GM12878 (cell line): ENCODE results near the gene MTMR10. TPM values are rescaled to one million over a fixed set of nuclear protein-coding genes. Genes with fewer than 3 reads are reported as not detected.

ENCODE experiments used
- ATAC-seq: fragments of 200-7000 bp; cut with Tn5 transposase; 3 replicates; pipeline ENCODE4 v1.9.1; 2020; ENCODE audit warnings: mild to moderate bottlenecking, moderate library complexity
- BruUV-seq: library from RNA; stranded (reverse); fragments of 400-500 nt; replicated peaks from 2 replicates; lab custom pipeline; 2021; lab: Mats Ljungman, UMichigan
- CTCF ChIA-PET: fragments of 300-600 bp; sonication (Branson Sonifier 250); formaldehyde crosslinking; extraction: SDS; loops from one replicate; lab custom pipeline; 2021; ENCODE audit warnings: inconsistent platforms; lab: Yijun Ruan, JAX
- POLR2A ChIA-PET: fragments of 350-600 bp; formaldehyde crosslinking; extraction: SDS; loops from one replicate; lab custom pipeline; 2021; ENCODE audit warnings: inconsistent platforms; lab: Charles Lee
- RAD21 ChIA-PET: fragments of 300-600 bp; sonication (Branson Sonifier 250); formaldehyde crosslinking; loops from one replicate; lab custom pipeline; 2023; ENCODE audit warnings: antibody characterized with exemption; ENCODE audit not compliant: unreplicated experiment; lab: Charles Lee
- SMC1A ChIA-PET: fragments of 300-600 bp; sonication (Branson Sonifier 250); formaldehyde crosslinking; loops from one replicate; lab custom pipeline; 2023; ENCODE audit not compliant: unreplicated experiment, uncharacterized antibody; lab: Charles Lee
- DNase-seq: peaks from one replicate; pipeline ENCODE4 v3.0.0-alpha.2; 2011; ENCODE audit warnings: low read depth, low spot score
- FAIRE-seq: peaks from 3 replicates; lab custom pipeline; 2011; peaks lifted over from hg19 to GRCh38; lab: Jason Lieb, UNC
- H2AFZ ChIP-seq: 2 replicates; pipeline ENCODE4 v1.6.0; 2011; ENCODE audit warnings: low read depth, low read length, control low read depth; ENCODE audit not compliant: control insufficient read depth
- H3K27ac ChIP-seq: 2 replicates; pipeline ENCODE4 v1.5.1; 2011; ENCODE audit warnings: control low read depth; ENCODE audit not compliant: control insufficient read depth, insufficient read depth
- H3K27me3 ChIP-seq, 2 experiments: replicated peaks in 1 of 2; 2 replicates each; pipeline versions ENCODE4 v1.6.0 to v1.6.1; 2011; ENCODE audit warnings: low read length in 1 of 2; ENCODE audit not compliant: control insufficient read depth in 2 of 2, insufficient read depth in 2 of 2
- H3K36me3 ChIP-seq, 2 experiments: 2 replicates each; pipeline ENCODE4 v1.5.1; 2011; ENCODE audit warnings: low read length in 1 of 2; ENCODE audit not compliant: control insufficient read depth in 2 of 2, insufficient read depth in 2 of 2
- H3K4me1 ChIP-seq: 2 replicates; pipeline ENCODE4 v1.6.1; 2011; ENCODE audit warnings: mild to moderate bottlenecking, low read length, moderate library complexity, mixed read lengths; ENCODE audit not compliant: control insufficient read depth, insufficient read depth
- H3K4me2 ChIP-seq: 2 replicates; pipeline ENCODE4 v1.6.0; 2011; ENCODE audit warnings: control low read depth; ENCODE audit not compliant: control insufficient read depth, insufficient read depth
- H3K4me3 ChIP-seq: fragments of 200-600 bp; sonication (generic); 2 replicates; pipeline ENCODE4 v1.5.1; 2016
- H3K79me2 ChIP-seq: 2 replicates; pipeline ENCODE4 v1.6.0; 2011; ENCODE audit warnings: low read length; ENCODE audit not compliant: control insufficient read depth, insufficient read depth
- H3K9ac ChIP-seq: 2 replicates; pipeline ENCODE4 v1.8.0; 2011; ENCODE audit warnings: low read length, control low read depth, mixed read lengths; ENCODE audit not compliant: control insufficient read depth, insufficient read depth
- H3K9me3 ChIP-seq: replicated peaks from 3 replicates; pipeline ENCODE4 v1.5.1; 2011; ENCODE audit warnings: mild to moderate bottlenecking, low read length; ENCODE audit not compliant: control insufficient read depth, insufficient read depth
- H4K20me1 ChIP-seq: 2 replicates; pipeline ENCODE4 v1.6.0; 2011; ENCODE audit not compliant: control insufficient read depth, insufficient read depth
- CEBPB ChIP-seq, 2 experiments: fragments of 150-350 bp in 1 of 2; IDR thresholded peaks; 2 replicates each; pipeline ENCODE4 v1.6.1; 2012 to 2014; ENCODE audit warnings: low read depth in 2 of 2, low read length in 2 of 2, borderline replicate concordance in 1 of 2, inconsistent platforms in 1 of 2
- EED ChIP-seq: sonication (generic); IDR thresholded peaks from 2 replicates; pipeline ENCODE4 v1.6.1; 2016; ENCODE audit warnings: antibody characterized with exemption, low read depth
- EZH2 ChIP-seq: IDR thresholded peaks from 2 replicates; pipeline ENCODE4 v1.6.1; 2012; ENCODE audit warnings: low read depth, mild to moderate bottlenecking, control low read depth, inconsistent platforms, low read length, borderline replicate concordance; ENCODE audit not compliant: control insufficient read depth
- GATAD2B ChIP-seq: fragments of 450-650 bp; conservative IDR thresholded peaks from 2 replicates; pipeline ENCODE4 v1.6.1; 2017; ENCODE audit warnings: low read depth, mild to moderate bottlenecking, moderate library complexity
- IKZF2 ChIP-seq, 2 experiments: fragments of 450-650 bp; IDR thresholded peaks; 2 replicates each; pipeline ENCODE4 v1.6.1; 2017; ENCODE audit warnings: mild to moderate bottlenecking in 2 of 2, moderate library complexity in 2 of 2
- JUNB ChIP-seq: IDR thresholded peaks from 2 replicates; pipeline ENCODE4 v1.6.1; 2016; ENCODE audit warnings: antibody characterized with exemption, mild to moderate bottlenecking
- NR2C2 ChIP-seq: IDR thresholded peaks from 2 replicates; pipeline ENCODE4 v1.6.1; 2011; ENCODE audit warnings: borderline replicate concordance, low read depth; ENCODE audit not compliant: control insufficient read depth, insufficient read length
- RBBP5 ChIP-seq: fragments of 200-600 bp; sonication (generic); conservative IDR thresholded peaks from 2 replicates; pipeline ENCODE4 v1.6.1; 2016
- SUPT20H ChIP-seq: IDR thresholded peaks from 2 replicates; pipeline ENCODE4 v1.6.1; 2011; ENCODE audit warnings: low read depth, mild to moderate bottlenecking, low read length, moderate library complexity, borderline replicate concordance; ENCODE audit not compliant: control insufficient read depth
- TARDBP ChIP-seq: IDR thresholded peaks from 2 replicates; pipeline ENCODE4 v1.6.1; 2016; ENCODE audit warnings: borderline replicate concordance
- YBX1 ChIP-seq: fragments of 450-650 bp; IDR thresholded peaks from 2 replicates; pipeline ENCODE4 v1.6.1; 2016; ENCODE audit warnings: antibody characterized with exemption
- ZNF207 ChIP-seq: fragments of 450-650 bp; IDR thresholded peaks from 2 replicates; pipeline ENCODE4 v1.6.1; 2014; ENCODE audit warnings: antibody characterized with exemption, mild to moderate bottlenecking, borderline replicate concordance
- WGBS: methylation state at CpG from one replicate; pipeline ENCODE4 v1.1.6; 2016; ENCODE audit warnings: low lambda C conversion rate; ENCODE audit not compliant: insufficient replicate concordance, insufficient coverage; ENCODE audit errors: missing lambda C conversion rate; 5-methylcytosine and 5-hydroxymethylcytosine counted together
- in situ Hi-C: fragments of 300-500 bp; cut with MboI; formaldehyde crosslinking; loops from 9 replicates; pipeline ENCODE4 v1.14.3; 2018; ENCODE audit warnings: mixed read lengths
- intact Hi-C: fragments of 100-400 bp; cut with micrococcal nuclease; formaldehyde crosslinking; loops from one replicate; pipeline ENCODE4 v1.14.2; 2022; ENCODE audit not compliant: unreplicated experiment
- polyA plus RNA-seq, 11 experiments: library from polyadenylated mRNA; depleted of rRNA in 4 of 11; unstranded in 6 of 11; stranded (reverse) in 5 of 11; fragments of >200 nt; fragmentation: Nextera tagmentation in 4 of 11; fragmentation: Illumina TruSeq in 1 of 11; extraction: Ambion mirVana in 4 of 11; extraction: Trizol in 1 of 11; gene quantifications; 1 replicate in 1 of 11; 2 replicates in 10 of 11; pipeline versions ENCODE4 v1.2.1 to v1.2.3, GENCODE V29; 2011 to 2016; ENCODE audit warnings: inconsistent platforms in 2 of 11, missing spikeins in 2 of 11, low read depth in 1 of 11
- total RNA-seq, 4 experiments: library from RNA; depleted of rRNA in 3 of 4; stranded (reverse); fragments of >200 nt in 3 of 4; fragmentation: Illumina TruSeq in 1 of 4; extraction: Trizol in 1 of 4; gene quantifications; 2 replicates each; pipeline versions ENCODE4 v1.2.1 to v1.2.3, GENCODE V29; 2013 to 2021
- TF ChIP-seq, protein P1 (sequence below), 3 experiments: IDR thresholded peaks in 2 of 3; conservative IDR thresholded peaks in 1 of 3; 2 replicates each; pipeline ENCODE4 v1.5.1; 2011; ENCODE audit warnings: low read depth in 3 of 3, low read length in 3 of 3, mild to moderate bottlenecking in 3 of 3, control low read depth in 2 of 3, moderate library complexity in 2 of 3, inconsistent platforms in 1 of 3, mixed read lengths in 1 of 3; ENCODE audit not compliant: control insufficient read depth in 2 of 3, insufficient read depth in 1 of 3; ENCODE audit errors: extremely low read depth in 1 of 3
- TF ChIP-seq, protein P2 (sequence below): fragments of 450-650 bp; IDR thresholded peaks from 2 replicates; pipeline ENCODE4 v1.6.1; 2017; ENCODE audit warnings: mild to moderate bottlenecking, moderate library complexity
- TF ChIP-seq, protein P3 (sequence below): IDR thresholded peaks from 2 replicates; pipeline ENCODE4 v1.6.1; 2011; ENCODE audit warnings: low read depth, mild to moderate bottlenecking, low read length, moderate library complexity, borderline replicate concordance; ENCODE audit errors: extremely low read depth

MTMR10 gene
- total and polyA plus RNA-seq, 10 of the 15 experiments (the other 5 are each of a cell fraction or from before 2014, with no cell fraction given) = 1.9 to 13.6 (median 8.9) TPM

DNA sequence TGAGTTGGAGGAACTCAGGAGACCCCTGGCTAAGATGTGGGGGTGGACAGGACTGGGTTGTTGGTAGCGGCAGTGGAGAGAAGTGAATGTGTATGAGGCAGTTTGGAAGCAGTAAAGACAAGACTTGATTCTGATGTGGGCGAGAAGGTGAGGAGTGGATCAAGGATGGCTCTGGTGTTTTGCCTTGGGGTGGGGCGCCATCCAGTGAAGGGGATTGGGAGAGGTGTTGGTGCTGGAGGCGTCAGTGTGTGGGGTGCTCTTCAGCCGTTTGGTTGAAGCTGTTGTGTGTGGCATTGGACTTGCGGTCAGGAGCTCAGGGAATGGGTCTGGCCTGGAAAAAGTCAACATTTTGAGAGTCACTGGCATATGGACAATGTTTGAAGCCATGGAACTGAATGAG is 74.4 kb downstream of the MTMR10 start:
- CTCF ChIA-PET = interaction anchor here (0.7 to 1.1 kb wide), 2 partner anchors 9 to 23 kb away, joined by 4 to 5 read pairs; no protein-coding TSS in a partner anchor

More for the DNA sequence above, 74.4 kb downstream of the MTMR10 start:
- intact Hi-C loops (no loop called here), in situ Hi-C loops (no loop called here)
- Histone ChIP-seq H3K9me3 (no peaks in the 10 kb centered on the region), H3K9ac (no peak overlapping the region), H4K20me1 (no peaks in the 10 kb centered on the region; the same call in 1 of the 2 replicates), H3K27me3 (no peaks in the 10 kb centered on the region), H3K79me2 (no peaks in the 10 kb centered on the region), H3K4me2 (no peak overlapping the region), H3K4me3 (no peak overlapping the region), H3K4me1 (peaks cover 19% of the 10 kb centered on the region), H3K36me3 (peaks cover 3 to 21% of the 10 kb centered on the region in 2 experiments; a peak in 3 of 4 replicates), H2AFZ (no peak overlapping the region), H3K27ac (no peak overlapping the region)
- ChIA-PET POLR2A (no interaction called here), SMC1A (interaction anchor here (0.6 to 1.5 kb wide), 2 partner anchors 14 to 58 kb away, joined by 3 read pairs; no protein-coding TSS in a partner anchor), RAD21 (no interaction called here)
- TF ChIP-seq CEBPB (IDR thresholded peaks at IDR 0.05; ENCODE audit: borderline replicate concordance in 1 of 2, low read depth in 2 of 2, low read length in 2 of 2) (no peak), SUPT20H (no peak), IKZF2 (IDR thresholded peaks at IDR 0.05) (no peak), TARDBP (no peak), YBX1 (no peak), ZNF207 (no peak), EED (no peak), NR2C2 (no peak), EZH2 (no peak), GATAD2B (no peak), RBBP5 (no peak), JUNB (no peak)
- TF ChIP-seq, protein P1, sequence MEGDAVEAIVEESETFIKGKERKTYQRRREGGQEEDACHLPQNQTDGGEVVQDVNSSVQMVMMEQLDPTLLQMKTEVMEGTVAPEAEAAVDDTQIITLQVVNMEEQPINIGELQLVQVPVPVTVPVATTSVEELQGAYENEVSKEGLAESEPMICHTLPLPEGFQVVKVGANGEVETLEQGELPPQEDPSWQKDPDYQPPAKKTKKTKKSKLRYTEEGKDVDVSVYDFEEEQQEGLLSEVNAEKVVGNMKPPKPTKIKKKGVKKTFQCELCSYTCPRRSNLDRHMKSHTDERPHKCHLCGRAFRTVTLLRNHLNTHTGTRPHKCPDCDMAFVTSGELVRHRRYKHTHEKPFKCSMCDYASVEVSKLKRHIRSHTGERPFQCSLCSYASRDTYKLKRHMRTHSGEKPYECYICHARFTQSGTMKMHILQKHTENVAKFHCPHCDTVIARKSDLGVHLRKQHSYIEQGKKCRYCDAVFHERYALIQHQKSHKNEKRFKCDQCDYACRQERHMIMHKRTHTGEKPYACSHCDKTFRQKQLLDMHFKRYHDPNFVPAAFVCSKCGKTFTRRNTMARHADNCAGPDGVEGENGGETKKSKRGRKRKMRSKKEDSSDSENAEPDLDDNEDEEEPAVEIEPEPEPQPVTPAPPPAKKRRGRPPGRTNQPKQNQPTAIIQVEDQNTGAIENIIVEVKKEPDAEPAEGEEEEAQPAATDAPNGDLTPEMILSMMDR (IDR thresholded peaks at IDR 0.05 in 2 of 3, conservative IDR thresholded peaks at IDR 0.05 in 1 of 3; ENCODE audit: control insufficient read depth in 2 of 3, extremely low read depth in 1 of 3, insufficient read depth in 1 of 3, low read depth in 3 of 3, low read length in 3 of 3) = no peak
- TF ChIP-seq, protein P2, sequence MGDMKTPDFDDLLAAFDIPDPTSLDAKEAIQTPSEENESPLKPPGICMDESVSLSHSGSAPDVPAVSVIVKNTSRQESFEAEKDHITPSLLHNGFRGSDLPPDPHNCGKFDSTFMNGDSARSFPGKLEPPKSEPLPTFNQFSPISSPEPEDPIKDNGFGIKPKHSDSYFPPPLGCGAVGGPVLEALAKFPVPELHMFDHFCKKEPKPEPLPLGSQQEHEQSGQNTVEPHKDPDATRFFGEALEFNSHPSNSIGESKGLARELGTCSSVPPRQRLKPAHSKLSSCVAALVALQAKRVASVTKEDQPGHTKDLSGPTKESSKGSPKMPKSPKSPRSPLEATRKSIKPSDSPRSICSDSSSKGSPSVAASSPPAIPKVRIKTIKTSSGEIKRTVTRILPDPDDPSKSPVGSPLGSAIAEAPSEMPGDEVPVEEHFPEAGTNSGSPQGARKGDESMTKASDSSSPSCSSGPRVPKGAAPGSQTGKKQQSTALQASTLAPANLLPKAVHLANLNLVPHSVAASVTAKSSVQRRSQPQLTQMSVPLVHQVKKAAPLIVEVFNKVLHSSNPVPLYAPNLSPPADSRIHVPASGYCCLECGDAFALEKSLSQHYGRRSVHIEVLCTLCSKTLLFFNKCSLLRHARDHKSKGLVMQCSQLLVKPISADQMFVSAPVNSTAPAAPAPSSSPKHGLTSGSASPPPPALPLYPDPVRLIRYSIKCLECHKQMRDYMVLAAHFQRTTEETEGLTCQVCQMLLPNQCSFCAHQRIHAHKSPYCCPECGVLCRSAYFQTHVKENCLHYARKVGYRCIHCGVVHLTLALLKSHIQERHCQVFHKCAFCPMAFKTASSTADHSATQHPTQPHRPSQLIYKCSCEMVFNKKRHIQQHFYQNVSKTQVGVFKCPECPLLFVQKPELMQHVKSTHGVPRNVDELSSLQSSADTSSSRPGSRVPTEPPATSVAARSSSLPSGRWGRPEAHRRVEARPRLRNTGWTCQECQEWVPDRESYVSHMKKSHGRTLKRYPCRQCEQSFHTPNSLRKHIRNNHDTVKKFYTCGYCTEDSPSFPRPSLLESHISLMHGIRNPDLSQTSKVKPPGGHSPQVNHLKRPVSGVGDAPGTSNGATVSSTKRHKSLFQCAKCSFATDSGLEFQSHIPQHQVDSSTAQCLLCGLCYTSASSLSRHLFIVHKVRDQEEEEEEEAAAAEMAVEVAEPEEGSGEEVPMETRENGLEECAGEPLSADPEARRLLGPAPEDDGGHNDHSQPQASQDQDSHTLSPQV = no peak
- TF ChIP-seq, protein P3, sequence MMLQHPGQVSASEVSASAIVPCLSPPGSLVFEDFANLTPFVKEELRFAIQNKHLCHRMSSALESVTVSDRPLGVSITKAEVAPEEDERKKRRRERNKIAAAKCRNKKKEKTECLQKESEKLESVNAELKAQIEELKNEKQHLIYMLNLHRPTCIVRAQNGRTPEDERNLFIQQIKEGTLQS = no peak
- FAIRE-seq (no peak), ATAC-seq (no peak), DNase-seq (no peak)
- WGBS = 73% methylated on average over 6 of the region's 6 CpGs
- BruUV-seq = no TSS peak
